Activated gamma-delta T cell (primary cell): ENCODE results near the gene FAM131C.
"Not testable (repeated sequence)": the region's sequence is repeated elsewhere in the genome, so short reads cannot be mapped to it uniquely, and the experiment has no call there.

Experiments used
- DNase-seq: peaks from one replicate; lab custom pipeline; 2025; lab: John Stamatoyannopoulos, UW

FAM131C gene

DNA sequence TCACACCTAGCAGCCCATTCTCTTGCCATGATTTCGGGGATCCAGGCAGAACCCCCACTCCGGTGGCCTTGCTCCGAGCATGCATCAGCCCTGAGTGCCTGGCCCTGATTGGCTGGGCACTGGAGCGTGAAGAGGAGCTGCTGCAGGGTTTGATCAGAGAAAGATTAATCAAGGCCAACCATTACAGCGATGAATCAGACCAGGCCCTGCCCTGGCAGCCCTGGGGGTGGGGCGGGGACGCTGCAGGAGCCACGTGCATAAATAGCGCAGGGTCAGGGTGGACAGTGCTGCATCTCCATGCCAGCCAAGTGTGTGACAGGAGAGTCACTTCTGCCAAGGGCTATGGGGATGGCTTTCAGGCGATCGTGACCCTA lies 3.4 kb upstream of the FAM131C start:
- DNase-seq, result no peak

DNA sequence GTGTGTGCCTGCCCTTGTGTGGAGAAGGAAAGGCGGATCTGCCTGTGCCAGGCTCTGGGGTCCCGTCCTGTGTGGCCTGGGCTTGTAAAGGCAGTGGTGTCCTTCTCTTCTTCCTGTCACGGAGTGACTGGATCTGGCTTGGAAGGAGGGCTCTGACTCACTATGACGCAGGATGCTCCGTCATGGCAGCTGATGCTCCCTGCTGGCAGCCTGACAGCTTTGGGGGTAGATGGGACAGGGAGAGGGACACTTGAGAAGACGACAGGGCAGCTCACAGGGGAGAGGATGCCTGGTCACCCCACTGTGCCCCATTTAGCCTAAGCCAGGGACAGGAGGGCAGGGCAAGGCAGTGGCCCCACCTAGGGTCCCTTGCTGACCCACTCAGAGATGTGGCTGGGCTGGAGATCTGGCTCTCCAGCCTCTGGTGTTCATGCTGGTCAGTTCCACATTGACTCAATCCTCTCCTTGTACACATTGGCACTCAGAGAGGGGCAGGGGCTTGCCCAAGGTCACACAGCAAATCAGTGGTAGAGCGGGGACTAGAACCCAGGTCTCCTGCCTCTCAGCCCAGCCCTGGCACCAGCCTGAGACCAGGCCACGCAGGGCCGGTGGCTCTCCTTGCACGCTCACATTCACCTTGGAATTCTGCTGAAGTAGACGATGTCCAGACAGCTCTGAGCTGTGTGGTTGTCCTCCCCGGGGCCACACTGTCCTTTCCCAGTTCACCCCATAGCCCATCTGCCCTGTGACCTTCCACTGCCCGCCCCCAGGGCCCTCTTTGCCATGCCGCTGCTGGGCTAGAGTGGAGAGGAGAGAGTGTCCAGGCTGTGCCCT lies 2.8 kb upstream of the FAM131C start:
- DNase-seq, result no peak

DNA sequence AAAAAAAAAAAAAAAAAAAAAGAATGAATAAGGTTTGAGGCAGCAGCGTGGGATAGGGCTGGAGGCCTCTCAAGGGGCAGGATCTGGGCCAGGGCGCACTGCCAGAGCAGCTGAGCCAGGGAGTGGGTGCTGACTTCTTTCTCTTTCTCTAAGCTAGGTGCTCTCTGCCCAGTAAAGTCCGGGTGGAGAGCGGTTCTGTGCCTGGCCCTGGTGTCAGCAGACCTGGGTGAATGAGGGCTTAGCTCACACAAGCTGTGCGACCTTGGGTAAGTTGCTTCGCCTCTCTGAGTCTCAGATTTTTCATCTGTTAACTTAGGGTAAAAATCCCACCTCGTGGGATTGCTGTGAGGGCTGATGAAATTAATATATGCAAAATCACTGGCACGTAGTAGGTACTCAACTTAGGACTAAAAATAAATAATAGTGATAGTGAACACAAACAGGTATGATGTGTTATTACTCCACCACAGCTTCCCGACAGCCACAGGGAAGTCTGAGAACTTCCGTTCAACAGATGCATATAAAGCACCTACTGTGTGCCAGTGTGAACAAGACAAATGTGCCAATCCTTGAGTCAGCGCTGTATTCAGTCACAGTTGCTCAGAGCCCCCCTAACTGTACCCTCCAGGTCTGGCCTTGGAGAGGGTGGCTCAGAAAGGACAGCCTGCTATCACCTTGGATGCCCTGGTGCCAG lies 2.0 kb upstream of the FAM131C start:
- no peak for DNase-seq

GRCh38 chr1:16074217-16074616 lies 766 bp upstream of the FAM131C start:
- no peak for DNase-seq

DNA sequence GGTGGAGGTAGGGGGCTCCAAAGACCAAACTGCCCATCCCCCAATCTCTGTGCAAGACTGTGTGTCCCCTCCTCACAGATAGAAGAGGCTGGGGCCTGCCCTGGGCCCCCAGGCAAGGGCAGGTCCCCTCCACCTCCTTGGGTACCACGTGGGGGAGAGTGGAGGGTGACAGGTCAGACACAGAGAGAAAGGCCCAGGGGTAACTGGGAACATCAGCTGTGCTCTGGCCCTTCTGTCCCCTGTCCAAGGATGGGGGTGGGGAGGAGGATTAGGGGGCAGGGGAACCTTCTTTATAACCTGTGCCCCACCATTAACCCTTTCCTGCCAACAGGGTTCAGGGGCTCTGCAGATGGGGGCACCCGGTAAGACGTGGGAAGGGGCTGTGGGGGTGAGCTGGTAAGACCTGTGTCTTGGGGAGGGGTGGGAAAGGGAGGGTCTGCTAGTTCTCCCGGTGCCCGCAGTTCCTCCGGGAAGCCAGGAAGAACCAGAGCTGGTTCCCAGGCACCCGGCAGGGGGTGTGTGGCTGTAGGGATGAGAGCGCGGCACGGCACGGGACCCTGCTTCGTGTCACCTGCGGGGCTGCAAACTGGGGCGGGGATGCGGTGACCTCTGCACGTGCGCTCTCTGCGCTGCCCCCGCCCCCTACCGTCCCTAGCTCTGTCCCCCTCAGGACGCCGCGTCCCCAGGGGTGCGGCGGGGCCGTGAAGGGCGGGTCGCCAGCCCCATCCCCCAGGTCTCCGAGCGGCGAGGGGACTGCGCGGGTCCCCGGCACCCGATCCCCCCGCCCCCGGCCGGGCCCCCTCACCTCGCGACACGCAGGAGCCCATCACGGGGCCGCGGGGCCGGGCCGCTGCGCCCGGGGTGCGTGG lies 601 bp downstream of the FAM131C start:
- DNase-seq, result no peak

DNA sequence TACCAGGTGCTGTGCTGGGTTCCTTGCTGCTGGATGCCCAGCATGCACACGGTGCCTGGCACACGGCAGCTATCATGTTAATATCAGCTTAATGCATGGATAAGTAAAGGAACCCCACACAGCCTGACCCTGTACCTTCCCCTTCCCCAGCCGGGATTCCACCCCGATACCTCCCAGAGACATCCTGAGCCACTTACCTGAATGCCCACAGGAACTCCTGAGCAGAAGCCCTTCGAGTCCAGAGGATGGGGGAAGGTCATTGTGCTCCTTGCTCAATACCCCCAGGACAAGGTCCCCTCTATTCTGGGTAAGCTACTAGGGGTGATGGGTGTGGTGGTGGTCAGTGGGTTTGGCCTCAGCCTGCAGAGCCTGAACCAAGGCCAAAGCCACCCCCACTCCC lies 1.4 kb downstream of the FAM131C start:
- DNase-seq, result no peak

GRCh38 chr1:16071614-16072013 lies 1.8 kb downstream of the FAM131C start:
- no peak for DNase-seq

DNA sequence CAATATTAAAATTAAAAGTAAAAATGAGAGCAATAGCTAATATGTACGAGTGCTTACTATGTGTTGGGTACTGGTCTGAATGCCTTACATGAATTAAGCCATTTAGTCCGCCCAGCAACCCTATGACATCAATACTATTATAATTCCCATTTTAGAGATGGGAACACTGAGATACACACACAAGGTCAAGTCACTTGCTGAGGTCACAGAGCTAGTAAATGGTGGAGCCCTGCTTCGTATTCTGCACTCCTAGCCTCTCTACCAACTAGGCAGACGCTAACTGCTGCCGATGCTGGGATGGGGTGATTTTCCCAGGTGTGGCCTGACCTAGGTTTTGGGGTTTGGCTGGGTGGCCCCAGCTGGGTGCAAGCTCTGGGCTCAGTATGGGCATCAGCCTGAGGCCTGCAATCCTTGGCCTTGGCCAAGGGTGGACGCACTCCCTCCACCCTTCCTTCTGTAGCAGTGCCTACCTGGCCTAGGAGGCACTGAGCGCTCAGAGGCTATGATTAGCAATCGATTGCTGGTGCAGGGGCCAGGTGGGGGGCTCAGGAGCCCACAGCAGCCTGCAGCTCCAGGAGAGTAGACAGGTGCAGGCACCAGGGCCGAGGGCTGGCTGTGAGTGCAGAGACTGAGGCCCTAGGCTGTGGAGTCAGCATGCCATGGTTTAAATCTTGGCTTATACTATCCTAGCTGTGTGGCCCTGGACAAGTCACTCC lies 2.7 kb downstream of the FAM131C start:
- DNase-seq, result no peak

- DNase-seq, result no peak
Measured at GRCh38 chr1:16068356-16069270, 4.8 kb downstream of the FAM131C start.

- DNase-seq, result no peak
Measured at GRCh38 chr1:16067933-16068332, 5.5 kb downstream of the FAM131C start.

DNA sequence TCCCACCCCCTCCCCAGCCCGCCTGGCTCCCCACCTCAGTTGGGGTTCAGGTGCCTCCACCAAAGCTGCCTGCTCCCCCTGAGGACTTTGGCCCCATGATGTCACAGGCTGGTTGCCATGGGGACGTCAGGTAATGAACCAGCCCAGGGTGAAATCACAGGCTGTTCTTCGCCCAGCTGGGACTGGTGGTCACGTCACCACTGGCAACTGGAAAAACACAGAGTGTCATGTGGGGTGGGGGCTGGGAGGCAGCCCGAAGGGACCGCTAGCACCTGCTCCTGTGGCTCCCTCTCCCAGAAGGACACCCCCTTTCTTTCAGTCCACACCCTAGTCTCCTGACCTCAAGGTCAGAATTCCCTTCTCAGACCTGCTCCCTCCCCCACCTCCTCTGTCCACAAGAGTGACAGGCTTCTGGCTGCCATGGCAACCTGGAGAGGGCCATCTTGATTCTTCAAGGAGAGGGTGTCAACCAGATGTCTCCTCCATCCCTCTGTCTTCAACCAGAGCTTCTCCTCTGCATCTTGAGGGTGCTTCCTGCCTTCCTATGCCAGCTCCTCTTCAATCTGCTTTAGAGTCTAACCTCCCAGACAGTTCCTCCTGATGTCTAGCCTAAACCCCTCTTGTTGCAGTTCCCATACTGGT lies 6.2 kb downstream of the FAM131C start:
- no peak for DNase-seq

DNA sequence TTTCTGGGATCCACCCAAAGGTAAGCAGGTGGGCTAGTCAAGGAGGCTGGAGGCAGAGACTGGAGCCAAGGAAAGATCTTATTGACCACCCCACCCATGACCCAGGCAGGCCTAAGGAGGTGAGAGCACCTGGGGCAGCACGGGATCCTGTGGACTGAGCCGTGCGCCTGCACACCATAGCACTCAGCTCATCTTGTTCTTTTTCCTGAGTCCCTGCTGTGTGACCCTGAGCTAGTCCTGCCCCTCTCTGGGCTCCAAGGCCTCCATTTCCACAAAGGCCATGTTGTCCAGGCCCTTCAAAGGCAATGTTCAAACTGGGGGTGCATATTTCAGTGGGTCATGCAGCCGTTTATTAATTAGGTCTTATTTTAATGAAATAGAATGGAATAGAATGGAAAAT lies 7.2 kb downstream of the FAM131C start:
- DNase-seq, result no peak

GRCh38 chr1:16065269-16065576 lies 8.2 kb downstream of the FAM131C start:
- DNase-seq, result no peak

DNA sequence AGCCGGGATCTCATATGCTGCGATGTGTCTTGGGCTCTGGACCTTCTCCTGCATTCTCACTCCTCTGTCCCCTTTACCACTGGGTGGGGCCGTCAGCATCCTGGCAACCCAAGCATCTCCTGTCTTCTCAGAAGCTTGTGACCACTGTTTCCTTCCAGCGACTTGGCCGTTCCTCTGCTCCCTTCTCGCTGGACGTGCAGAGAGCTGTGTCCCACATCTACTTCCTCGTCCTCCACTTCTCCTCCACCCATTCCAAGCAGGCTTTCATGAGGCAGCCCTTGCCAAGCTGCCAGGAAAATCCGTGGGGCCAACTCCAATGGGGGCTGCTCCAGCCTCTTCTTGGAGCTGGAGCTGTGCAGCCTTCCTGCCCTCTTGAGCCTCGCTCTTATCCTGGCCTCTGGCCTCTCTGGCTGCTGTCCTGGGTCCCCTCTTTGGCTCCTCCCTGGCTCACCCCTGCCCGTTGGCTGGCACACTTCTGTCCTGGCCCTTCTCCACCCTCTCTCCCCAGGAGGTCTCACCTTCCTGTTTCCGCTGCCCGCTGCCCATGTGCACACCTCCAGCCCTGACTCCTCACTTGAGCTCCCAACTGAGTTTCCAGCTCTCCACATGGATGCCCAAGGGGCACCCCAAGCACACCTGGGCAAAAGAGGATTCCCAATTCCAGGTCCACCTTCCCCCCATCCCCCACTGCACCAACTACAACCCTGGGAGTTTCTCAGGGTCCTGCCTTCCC lies 8.7 kb downstream of the FAM131C start:
- no peak for DNase-seq

DNA sequence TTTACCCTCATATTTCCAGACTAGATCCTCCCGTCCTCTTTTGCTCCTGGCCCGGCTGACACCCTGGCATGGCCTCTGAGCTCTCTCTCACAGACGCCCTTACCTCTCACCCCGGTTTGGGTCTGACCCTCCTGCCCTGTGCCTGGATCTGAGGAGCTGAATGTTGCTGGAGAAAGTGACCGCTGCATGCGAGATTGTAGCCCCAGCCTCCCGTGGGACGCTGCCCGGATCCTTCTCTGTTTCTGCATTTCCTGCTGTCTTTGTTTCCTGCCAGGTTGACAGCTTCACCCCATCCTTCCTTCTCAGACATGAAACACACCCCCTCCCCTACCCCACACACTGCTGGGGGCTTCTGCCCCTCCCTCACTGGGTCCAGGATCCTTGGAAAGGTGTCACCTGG lies 9.5 kb downstream of the FAM131C start:
- DNase-seq, result no peak

DNA sequence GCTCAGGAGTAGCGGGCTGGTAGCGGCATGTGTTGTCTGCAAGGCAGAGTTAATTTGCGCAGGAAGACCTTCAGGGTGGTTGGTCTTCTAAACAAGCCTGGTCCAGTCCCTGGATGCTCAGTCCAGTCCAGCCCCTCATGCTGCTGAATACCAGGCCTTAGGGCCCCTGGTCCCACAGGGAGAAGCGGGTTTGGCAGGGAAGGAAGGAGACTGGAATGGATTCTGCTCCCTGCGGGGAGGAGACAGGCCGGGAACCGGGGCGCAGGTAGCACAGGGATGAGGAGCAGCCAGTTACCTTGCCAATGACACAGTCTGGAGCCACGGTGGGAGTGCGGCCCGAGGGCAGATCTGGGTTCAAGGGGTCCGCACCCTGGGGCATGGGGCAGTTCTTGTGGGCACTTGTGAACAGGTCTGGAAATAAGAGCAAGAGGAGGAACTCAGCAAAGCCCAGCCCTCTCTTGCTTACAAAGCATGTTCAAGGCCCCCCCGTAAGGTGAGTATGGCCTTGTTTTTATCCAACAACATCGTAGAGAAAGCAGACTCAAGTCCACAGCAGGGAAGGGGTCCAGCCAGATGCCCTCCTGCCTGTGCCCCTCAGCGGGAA lies 10.1 kb downstream of the FAM131C start:
- no peak for DNase-seq

GRCh38 chr1:16062687-16063075 lies 10.8 kb downstream of the FAM131C start:
- not testable (repeated sequence) for DNase-seq

DNA sequence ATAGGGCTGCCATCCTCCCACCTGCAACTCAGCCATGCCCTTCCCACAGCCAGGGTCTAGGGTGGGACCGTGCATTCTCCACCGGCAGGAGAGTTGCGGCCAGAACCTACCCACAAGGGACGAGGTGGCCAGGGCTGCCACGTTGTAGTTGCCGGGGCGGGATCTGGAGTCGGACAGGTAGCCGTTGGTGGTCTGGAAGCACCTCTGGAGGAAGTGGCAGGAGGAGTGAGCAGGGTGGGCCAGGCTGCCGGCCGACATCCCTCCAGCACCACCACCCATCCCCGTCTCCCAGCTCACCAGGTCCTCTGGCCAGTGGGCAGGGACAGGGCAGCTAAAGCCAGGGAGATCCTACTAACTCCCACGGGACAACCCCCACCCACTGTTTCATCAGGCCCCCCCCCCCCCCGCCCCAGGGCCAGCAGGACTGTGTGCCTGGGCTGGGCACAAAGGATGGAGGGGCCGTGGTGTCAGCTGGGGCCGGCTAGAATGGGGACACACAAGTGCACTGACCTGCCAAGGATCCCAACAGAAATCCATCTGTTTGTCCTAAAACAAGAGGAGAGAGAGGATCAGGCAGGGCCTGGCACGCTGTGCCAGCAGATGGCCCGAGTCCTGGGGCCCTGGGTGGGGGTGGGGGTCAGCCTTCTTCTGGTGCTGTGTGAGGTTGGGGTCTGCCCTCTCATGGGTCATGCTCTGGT lies 11.3 kb downstream of the FAM131C start:
- not testable (repeated sequence) for DNase-seq

DNA sequence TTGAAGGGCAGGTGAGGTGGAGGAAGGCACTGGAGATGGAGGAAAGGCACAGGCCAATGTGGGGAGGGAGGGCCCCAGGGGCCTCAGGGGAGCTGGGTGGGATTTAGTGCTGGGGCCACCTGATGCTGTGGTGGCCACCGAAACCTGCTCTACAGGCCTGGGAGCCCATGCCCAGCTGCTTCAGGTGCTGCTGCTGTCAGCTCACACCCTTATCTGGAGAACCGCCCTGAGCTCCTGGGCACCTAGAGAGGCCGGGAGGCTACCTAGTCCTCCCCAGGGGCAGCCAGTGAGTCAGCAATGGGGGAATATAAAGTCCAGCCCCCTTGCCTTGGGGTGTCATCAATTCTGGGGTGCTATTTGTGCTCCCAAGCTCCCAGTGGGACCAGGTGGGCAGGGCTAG lies 12.2 kb downstream of the FAM131C start:
- DNase-seq, result no peak
